ENCODE results near the gene MPDU1. TPM values are rescaled to one million over a fixed set of nuclear protein-coding genes. Genes with fewer than 3 reads are reported as not detected.
A peak's percentile ranks its signal among the peaks of the same experiment; 100 is the strongest.

MPDU1 gene
- total and polyA plus RNA-seq, 10 of the 15 experiments (the other 5 are each of a cell fraction or from before 2014, with no cell fraction given): 3.6 to 138 (median 78.9) TPM

DNA sequence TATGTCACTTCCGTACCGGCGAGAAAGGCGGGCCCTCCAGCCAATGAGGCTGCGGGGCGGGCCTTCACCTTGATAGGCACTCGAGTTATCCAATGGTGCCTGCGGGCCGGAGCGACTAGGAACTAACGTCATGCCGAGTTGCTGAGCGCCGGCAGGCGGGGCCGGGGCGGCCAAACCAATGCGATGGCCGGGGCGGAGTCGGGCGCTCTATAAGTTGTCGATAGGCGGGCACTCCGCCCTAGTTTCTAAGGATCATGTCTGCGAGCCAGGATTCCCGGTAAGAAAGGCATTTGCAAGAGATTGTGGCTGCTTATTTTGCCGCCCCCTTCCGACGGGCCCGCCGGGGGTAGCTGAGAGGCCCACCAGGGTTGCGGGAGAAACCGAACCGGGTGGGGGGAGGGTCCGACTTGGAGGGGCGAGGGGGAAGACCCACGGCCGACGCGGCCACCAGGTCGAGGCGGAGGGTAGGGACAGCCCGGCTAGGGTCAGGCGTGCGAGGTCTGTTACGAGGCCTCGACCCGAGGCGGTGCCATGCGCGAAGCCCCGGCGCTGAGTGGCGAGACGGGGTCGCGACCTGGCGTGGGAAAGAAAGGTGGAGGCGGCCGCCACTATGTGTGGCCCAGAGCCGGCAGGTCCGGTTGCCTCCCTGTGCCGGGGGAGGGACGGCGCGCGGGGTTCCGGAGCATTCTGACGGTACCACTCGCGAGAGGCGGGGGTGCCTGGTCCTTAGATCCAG is 10.9 kb upstream of the MPDU1 start (continued):
- TF ChIP-seq, protein P1, sequence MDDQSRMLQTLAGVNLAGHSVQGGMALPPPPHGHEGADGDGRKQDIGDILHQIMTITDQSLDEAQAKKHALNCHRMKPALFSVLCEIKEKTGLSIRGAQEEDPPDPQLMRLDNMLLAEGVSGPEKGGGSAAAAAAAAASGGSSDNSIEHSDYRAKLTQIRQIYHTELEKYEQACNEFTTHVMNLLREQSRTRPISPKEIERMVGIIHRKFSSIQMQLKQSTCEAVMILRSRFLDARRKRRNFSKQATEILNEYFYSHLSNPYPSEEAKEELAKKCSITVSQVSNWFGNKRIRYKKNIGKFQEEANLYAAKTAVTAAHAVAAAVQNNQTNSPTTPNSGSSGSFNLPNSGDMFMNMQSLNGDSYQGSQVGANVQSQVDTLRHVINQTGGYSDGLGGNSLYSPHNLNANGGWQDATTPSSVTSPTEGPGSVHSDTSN (IDR thresholded peaks at IDR 0.05; ENCODE audit: insufficient replicate concordance, low read depth, low read length): peak; percentile 100
- TF ChIP-seq CREB1 (IDR thresholded peaks at IDR 0.05; ENCODE audit: low read depth) (peak; percentile 98), NFYA (IDR thresholded peaks at IDR 0.05; ENCODE audit: borderline replicate concordance, low read depth, low read length) (peak; percentile 87), SRF (IDR thresholded peaks at IDR 0.05; ENCODE audit: low read depth in 2 of 2, low read length in 2 of 2) (0 out of 4 replicates have a peak, but pooled peaks of 1 of the 2 experiments have one; percentile 15), ZSCAN29 (IDR thresholded peaks at IDR 0.05) (no peak), NR2F1 (conservative IDR thresholded peaks at IDR 0.05) (no peak; the same call in 1 of the 2 replicates), EZH2 (IDR thresholded peaks at IDR 0.05; ENCODE audit: borderline replicate concordance, control insufficient read depth, low read depth, low read length) (no peak), EED (IDR thresholded peaks at IDR 0.05; ENCODE audit: low read depth) (no peak; the same call in 1 of the 2 replicates), BMI1 (IDR thresholded peaks at IDR 0.05; ENCODE audit: borderline replicate concordance) (peak; percentile 88), PAX8 (IDR thresholded peaks at IDR 0.05) (no peak), HDAC6 (IDR thresholded peaks at IDR 0.05; ENCODE audit: unreplicated experiment) (peak; percentile 96), ATF7 (IDR thresholded peaks at IDR 0.05; ENCODE audit: low read depth) (peak; percentile 90), YY1 (IDR thresholded peaks at IDR 0.05; ENCODE audit: low read depth, low read length) (peak; percentile 95), SP1 (IDR thresholded peaks at IDR 0.05; ENCODE audit: low read depth, low read length) (peak; percentile 99)
- TF ChIP-seq, protein P2, sequence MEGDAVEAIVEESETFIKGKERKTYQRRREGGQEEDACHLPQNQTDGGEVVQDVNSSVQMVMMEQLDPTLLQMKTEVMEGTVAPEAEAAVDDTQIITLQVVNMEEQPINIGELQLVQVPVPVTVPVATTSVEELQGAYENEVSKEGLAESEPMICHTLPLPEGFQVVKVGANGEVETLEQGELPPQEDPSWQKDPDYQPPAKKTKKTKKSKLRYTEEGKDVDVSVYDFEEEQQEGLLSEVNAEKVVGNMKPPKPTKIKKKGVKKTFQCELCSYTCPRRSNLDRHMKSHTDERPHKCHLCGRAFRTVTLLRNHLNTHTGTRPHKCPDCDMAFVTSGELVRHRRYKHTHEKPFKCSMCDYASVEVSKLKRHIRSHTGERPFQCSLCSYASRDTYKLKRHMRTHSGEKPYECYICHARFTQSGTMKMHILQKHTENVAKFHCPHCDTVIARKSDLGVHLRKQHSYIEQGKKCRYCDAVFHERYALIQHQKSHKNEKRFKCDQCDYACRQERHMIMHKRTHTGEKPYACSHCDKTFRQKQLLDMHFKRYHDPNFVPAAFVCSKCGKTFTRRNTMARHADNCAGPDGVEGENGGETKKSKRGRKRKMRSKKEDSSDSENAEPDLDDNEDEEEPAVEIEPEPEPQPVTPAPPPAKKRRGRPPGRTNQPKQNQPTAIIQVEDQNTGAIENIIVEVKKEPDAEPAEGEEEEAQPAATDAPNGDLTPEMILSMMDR (IDR thresholded peaks at IDR 0.05 in 2 of 3, conservative IDR thresholded peaks at IDR 0.05 in 1 of 3; ENCODE audit: control insufficient read depth in 2 of 3, extremely low read depth in 1 of 3, insufficient read depth in 1 of 3, low read depth in 3 of 3, low read length in 3 of 3): no peak
- TF ChIP-seq, protein P3, sequence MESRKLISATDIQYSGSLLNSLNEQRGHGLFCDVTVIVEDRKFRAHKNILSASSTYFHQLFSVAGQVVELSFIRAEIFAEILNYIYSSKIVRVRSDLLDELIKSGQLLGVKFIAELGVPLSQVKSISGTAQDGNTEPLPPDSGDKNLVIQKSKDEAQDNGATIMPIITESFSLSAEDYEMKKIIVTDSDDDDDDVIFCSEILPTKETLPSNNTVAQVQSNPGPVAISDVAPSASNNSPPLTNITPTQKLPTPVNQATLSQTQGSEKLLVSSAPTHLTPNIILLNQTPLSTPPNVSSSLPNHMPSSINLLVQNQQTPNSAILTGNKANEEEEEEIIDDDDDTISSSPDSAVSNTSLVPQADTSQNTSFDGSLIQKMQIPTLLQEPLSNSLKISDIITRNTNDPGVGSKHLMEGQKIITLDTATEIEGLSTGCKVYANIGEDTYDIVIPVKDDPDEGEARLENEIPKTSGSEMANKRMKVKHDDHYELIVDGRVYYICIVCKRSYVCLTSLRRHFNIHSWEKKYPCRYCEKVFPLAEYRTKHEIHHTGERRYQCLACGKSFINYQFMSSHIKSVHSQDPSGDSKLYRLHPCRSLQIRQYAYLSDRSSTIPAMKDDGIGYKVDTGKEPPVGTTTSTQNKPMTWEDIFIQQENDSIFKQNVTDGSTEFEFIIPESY (IDR thresholded peaks at IDR 0.05): no peak
- TF ChIP-seq, protein P4, sequence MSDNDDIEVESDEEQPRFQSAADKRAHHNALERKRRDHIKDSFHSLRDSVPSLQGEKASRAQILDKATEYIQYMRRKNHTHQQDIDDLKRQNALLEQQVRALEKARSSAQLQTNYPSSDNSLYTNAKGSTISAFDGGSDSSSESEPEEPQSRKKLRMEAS (IDR thresholded peaks at IDR 0.05; ENCODE audit: low read depth, low read length): no peak
- TF ChIP-seq, protein P5, sequence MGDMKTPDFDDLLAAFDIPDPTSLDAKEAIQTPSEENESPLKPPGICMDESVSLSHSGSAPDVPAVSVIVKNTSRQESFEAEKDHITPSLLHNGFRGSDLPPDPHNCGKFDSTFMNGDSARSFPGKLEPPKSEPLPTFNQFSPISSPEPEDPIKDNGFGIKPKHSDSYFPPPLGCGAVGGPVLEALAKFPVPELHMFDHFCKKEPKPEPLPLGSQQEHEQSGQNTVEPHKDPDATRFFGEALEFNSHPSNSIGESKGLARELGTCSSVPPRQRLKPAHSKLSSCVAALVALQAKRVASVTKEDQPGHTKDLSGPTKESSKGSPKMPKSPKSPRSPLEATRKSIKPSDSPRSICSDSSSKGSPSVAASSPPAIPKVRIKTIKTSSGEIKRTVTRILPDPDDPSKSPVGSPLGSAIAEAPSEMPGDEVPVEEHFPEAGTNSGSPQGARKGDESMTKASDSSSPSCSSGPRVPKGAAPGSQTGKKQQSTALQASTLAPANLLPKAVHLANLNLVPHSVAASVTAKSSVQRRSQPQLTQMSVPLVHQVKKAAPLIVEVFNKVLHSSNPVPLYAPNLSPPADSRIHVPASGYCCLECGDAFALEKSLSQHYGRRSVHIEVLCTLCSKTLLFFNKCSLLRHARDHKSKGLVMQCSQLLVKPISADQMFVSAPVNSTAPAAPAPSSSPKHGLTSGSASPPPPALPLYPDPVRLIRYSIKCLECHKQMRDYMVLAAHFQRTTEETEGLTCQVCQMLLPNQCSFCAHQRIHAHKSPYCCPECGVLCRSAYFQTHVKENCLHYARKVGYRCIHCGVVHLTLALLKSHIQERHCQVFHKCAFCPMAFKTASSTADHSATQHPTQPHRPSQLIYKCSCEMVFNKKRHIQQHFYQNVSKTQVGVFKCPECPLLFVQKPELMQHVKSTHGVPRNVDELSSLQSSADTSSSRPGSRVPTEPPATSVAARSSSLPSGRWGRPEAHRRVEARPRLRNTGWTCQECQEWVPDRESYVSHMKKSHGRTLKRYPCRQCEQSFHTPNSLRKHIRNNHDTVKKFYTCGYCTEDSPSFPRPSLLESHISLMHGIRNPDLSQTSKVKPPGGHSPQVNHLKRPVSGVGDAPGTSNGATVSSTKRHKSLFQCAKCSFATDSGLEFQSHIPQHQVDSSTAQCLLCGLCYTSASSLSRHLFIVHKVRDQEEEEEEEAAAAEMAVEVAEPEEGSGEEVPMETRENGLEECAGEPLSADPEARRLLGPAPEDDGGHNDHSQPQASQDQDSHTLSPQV (IDR thresholded peaks at IDR 0.05): no peak
- TF ChIP-seq, protein P6, sequence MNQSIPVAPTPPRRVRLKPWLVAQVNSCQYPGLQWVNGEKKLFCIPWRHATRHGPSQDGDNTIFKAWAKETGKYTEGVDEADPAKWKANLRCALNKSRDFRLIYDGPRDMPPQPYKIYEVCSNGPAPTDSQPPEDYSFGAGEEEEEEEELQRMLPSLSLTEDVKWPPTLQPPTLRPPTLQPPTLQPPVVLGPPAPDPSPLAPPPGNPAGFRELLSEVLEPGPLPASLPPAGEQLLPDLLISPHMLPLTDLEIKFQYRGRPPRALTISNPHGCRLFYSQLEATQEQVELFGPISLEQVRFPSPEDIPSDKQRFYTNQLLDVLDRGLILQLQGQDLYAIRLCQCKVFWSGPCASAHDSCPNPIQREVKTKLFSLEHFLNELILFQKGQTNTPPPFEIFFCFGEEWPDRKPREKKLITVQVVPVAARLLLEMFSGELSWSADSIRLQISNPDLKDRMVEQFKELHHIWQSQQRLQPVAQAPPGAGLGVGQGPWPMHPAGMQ (IDR thresholded peaks at IDR 0.05; ENCODE audit: borderline replicate concordance): no peak

All from GM12878 (cell line).